HG02763 (cell line): ENCODE data around the gene OR10A3.

Experiments used
- ATAC-seq: cut with Tn5 transposase; IDR thresholded peaks from one replicate; pipeline ENCODE4 v1.9.1; 2021; ENCODE audit warnings: mild to moderate bottlenecking, moderate library complexity; ENCODE audit not compliant: unreplicated experiment

The OR10A3 gene

DNA sequence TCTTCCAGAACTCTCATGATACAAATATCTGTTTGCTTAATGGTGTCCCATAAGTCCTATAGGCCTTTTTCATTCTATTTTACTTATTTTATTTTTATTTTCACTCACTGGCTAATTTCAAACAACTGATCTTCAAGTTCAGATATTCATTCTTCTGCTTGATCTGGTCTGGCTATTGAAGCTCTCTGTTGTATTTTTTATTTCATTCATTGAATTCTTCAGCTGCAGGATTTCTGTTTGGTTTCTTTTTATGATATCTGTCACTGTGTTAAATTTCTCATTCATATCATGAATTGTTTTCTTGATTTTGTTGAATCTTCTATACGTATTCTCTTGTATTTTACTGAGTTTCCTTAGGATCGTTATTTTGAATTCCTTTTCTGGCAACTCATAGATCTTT lies 2.6 kb upstream of the OR10A3 start:
- ATAC-seq = no peak

DNA sequence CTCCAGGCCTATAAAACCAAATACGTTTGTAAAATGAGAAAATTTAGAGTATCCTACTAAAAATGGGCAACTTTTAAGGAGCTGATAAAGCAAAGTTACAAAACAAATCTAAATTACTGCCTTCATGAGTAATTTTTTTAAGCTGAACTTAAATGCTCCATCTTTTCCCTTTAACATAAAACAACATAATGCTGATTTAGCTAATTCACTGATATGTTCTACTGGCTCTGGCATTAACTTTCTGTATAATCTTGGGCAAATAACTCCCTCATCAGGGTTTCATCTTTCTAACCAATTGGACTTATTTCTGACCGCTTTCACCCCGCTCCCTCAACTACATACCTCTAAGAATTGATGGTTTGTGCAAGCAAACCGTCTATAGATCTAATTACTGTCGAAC lies 362 bp downstream of the OR10A3 start:
- no peak for ATAC-seq

DNA sequence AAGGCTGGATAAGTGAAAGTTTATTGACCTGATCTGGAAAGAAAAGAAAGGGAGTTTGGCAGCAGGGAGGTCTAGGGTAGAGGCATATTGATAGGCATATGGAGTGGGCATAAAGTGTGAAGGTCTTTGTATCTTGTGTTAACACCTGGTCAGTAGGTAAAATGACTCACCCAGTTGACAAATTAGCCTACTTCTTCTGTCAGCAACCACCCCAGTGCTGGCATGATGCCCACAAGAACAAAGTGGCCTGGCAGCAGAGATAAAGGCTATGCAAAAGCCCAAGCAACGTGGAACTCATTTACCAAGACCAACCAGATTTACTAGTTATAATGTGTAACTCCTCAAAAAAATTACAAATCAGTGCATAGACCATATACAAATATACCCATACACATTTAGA lies 4.9 kb downstream of the OR10A3 start:
- ATAC-seq = no peak

DNA sequence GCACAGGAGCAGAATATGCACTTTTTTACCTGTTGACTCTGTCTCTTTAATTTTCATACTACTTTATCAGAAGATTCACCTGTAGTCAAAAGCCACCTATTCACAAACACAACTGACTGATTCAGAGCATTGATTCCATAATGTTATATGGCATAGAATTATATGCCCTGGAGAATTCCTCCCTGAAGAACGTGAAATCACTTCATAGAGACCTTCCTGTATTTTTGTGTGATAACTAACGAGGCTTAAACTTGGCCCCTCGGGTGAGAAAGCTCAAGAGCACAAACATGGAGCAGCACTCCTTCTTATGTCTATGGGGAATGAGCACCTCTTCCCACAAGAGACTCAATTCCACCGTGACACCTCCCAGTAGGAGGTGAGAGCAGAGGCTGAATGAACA lies 10.3 kb downstream of the OR10A3 start, which contains the start of gene OR10A6:
OR10A6 (minus strand) TSS at position 101 of the 400 bp plus-strand sequence. CDS start 2,606 bp downstream, outside the sequence.
- ATAC-seq = no peak

DNA sequence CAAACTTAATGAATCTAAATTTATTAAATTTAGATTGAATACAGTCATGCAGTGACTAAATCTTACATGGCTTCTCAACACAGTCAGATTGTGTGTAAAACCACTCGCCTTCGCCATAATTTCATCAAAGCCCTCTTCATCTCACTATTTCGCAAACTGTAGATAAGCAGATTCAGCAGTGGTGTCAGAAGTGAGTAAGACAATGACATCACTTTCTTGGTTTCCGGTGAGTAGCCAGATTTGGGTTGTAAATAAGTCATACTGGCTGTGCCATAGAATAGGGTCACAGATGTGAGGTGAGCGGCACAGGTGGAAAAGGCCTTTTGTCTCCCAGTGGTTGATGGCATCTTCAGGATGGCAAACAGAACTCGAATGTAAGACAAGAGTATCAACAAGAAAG lies 13.9 kb downstream of the OR10A3 start:
- ATAC-seq = no peak

DNA sequence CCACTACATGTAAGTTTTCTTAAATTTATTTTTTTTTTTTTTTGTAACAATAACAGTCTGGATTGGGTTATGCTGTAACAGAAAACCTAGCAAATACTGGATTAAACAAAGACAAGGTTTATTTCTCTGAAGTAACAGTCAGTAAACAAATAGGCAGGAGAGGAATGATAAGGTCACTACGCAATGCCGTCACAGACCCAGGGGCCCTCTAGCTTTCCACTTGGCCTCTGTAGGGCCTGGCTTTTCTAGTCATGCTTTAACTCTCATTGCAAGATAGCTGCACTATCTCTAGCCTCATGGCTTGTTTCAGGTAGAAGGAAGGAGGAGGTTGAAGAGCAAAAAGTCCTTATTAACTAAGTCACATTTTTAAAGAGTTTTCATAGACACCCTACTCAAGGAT lies 17.0 kb downstream of the OR10A3 start:
- no peak for ATAC-seq

DNA sequence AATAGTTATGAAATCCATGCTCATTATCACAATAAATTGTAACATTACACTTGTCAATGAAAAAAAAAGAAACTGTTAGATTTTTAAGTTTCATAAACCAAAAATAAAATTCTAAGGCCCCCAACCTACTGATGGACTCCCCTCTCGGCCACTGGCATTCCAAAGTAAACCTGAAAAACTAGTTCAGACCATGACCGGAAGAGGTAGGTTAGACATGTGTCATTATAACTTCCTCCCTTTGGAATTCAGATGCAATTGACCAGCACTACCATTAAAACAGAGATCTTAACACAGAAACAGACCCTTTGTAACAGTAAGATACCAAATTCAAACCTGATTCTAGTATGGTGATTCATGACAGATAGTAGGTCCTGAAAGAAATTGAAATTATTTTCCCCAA lies 23.4 kb downstream of the OR10A3 start:
- ATAC-seq = no peak

DNA sequence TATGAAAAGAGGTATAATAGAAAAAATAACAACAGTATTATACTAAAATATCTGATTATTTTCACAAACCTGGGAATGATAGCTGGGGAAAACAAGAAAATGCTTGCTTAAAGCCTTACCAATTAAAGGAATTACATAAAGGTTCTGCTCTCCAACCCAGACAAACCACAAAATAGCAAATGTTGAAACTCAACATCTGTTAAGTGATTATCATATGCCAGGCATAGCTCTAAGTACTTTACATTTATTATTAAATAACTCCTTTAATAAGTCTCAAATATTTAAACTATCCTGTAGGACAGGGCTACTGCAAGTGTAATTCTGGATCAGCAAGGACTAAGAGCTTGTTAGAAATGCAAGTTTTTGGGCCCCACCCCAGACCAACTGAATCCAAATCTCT lies 30.5 kb downstream of the OR10A3 start:
- ATAC-seq = no peak

DNA sequence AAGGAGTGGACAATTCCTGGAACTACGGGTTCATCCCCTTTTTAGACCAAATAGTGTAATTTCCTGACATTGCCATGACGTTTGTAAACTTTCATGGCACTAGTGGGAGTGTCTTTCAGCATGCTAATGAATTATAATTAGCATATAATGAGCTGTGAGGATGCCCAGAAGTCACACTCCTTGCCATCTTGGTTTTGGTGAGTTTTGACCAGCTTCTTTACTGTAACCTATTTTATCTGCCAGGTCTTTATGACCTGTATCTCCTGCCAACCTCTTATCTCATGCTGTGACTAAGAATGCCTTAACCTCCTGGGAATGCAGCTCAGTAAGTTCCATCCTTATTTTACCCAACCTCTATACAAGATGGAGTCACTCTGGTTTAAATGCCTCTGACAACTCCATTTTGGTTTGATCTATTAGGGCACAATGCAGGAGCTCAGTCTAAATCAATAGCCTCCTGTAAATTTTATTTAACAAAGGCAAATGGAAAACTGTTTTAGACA lies 31.2 kb downstream of the OR10A3 start:
- ATAC-seq = no peak

DNA sequence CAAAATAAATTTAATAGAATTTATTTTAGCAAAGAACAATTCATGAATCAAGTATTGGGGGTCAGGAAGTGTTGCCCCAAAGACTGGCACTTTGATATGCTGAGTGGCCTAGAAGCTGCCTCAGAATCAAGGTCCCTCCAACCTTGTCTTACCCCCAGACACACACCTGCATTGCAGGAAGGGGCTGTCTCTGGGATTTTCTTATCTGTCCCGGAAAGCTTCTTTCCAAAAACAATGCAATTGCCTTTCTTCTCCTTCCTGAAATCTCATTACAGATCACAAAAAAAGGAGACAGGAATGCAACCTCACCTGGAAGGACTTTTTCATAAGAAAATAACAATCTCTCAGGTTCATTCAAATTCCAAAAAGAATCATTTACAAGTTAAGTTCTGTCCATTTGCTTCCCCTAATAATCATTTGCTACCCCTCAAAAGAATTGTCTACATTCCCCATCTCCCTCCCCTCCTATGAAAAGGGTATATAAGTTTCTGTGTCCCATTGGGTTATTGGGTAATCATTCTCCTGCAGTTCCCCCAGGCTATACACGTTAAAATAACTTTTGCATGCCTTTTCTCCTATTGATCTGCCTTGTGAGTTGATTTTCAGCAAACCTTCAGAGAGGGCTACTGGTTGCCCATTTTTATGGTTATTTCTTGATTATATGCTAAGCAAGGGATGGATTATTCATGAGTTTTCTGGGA lies 31.8 kb downstream of the OR10A3 start:
- ATAC-seq = no peak

DNA sequence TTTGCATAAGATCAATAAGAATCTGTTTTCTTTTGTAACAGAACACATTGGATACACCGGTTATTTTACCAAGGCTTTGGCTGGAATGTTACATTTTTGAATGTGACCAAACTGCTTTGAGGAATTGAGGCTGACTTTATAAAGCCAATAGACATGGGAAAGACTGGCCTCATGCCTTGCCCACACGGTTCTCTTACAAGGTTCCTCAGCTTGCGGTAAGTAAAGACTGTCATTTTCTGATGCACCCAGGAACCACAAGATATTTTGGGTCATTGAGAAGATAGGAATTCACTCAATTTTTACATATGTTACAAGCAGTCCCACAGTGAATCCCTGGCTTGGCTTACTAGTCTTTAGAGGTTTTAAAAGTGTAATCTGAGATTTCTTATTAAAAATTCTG lies 34.4 kb downstream of the OR10A3 start:
- ATAC-seq = no peak

DNA sequence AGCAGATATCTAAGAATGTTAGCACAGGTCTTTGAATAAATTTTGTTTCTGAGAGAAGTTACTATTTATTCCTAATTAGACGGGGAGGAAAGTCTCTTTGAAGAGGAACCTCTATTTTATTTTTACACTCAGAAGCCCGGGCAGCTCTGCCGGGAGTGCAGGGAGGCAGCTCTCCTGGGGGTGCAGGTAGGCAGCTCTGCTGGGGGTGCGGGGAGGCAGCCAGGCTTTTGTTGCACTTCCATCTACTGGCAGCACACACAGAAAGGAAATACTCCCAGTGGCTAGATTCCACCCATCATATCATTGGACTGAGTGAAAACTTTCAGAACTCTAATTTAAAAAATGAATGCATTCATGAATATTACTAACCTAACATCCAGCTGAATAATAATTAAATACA lies 35.0 kb downstream of the OR10A3 start:
- no peak for ATAC-seq

DNA sequence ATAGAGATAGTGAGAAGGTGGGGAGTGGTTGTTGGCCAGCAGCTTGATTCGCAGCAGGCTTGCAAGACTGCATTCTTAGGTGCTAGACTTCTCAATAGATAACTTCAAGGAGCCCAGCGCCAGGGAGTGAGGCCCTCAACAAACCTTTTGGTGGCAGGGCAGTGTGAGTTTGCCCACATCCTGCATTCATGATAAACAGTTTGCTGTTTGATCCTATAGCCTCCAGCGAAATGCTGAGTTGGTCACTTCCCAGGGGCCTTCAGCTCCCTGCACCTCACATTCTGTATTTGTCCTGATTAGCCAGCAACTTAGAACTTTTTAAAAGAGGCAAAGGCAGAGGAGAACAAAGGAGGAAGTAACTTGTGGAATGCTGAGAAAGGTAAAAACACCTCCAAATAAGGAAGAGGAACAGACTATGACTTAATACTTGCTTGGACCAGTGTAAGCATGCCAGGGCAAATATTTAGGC lies 35.5 kb downstream of the OR10A3 start:
- ATAC-seq = no peak

DNA sequence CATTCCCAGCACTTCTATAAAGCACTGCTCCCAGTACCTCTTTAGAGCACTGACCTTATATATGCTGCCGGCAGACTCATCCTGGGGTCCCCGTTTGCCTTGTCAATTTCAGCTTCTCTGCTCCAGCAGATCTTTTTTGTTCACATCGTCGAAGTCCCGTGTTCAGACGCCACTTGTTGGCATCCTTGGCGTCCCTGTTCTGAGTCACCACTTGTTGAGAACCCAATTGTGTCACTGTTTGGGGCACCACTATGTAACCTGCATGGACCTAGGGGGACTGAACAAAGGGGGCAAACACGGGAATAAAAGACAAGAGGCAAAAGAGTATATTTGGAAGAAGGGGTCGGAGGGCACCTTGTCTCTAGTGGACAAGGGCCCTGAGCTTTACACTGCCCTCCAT lies 36.0 kb downstream of the OR10A3 start:
- ATAC-seq = no peak

DNA sequence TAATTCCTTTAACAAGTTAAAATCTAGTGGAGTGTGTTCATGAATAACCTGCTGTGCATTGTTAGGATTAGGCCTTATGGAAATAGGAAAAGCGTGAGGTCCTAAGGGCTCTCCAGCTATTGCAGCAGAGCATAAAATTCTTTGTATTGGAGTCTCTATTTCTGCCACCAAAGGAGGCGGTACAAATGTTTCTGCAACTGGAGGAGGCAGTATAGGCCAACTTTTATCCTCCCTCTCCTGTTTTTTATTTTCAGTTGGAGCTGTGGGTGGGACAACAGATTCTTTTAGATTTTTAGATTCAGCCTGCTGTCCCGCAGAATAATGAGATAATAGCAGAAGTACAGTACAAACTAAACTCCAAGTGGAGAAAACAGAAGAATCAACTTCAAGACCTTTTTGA lies 36.6 kb downstream of the OR10A3 start:
- ATAC-seq = no peak

DNA sequence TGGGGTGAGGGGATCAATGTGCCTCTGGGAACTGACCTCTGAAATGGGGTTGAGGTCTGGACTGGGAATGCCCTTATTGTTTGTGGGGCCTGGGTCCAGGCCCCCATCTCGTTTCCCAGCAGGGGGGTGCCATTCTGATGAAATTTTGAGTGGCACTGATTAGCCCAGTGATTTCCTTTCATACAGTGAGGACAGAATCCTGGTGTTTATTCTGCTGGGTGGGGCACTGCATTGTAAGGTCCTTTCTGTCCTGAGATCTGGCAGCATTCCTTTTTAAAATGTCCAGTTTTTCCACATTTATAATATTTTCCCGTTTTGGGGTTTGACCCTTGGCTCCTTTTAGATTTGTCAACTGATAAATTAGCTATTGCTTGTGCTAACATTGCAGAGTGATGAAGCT lies 37.6 kb downstream of the OR10A3 start:
- no peak for ATAC-seq

DNA sequence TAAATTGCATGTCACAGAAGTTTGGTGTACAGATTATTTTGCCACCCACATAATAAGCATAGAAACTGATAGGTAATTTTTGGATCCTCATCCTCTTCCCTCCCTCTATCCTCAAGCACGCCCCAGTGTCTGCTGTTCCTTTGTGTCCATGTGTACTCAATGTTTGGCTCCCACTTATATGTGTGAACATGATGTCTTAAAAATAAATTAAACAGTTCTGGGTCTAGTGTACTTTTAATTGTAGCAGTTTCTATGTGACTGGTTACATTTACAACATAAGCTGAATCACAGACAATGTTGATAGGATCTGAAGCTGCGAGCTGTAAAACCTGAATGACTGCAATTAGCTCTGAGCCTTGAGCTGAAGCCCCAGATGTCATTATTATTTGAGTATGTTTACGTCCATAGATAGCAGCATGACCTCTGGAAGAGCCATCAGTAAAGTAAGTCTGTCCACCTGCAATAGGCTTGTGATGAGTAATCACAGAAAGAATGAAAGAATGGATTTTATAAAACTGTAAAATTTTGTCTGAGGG lies 40.1 kb downstream of the OR10A3 start:
- no peak for ATAC-seq

DNA sequence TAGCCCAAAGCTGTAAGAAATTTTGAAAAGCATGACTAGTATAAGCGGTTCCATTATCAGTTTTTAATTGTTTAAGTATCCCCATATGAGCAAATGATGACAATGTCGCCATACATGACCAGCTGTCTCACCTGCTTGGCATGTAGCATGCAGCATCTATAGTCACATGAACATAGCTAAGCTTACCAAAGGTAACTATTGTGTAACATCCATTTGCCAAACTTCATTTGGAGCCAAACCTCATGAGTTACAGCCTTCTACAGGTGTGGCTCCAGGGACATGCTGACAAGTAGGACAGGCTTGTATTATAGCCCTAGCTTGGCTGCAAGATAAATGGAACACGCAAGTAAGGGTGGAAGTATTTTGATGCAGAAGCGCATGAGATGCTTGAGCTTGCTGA lies 40.8 kb downstream of the OR10A3 start:
- no peak for ATAC-seq

DNA sequence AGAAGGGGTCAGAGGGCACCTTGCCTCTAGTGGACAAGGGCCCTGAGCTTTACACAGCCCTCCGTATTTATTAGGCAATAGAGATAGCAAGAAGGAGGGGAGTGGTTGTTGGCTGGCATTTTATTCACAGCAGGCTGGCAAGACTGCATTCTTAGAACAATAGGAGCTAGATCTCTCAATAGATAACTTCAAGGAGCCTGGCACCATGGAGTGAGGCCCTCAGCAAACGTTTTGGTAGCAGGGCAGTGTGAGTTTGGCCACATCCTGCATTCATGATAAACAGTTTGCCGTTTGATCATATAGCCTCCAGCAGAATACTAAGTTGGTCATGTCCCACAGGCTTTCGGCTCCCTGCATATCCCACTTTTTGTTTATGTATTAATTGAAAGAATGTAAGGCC lies 42.1 kb downstream of the OR10A3 start:
- ATAC-seq = no peak

DNA sequence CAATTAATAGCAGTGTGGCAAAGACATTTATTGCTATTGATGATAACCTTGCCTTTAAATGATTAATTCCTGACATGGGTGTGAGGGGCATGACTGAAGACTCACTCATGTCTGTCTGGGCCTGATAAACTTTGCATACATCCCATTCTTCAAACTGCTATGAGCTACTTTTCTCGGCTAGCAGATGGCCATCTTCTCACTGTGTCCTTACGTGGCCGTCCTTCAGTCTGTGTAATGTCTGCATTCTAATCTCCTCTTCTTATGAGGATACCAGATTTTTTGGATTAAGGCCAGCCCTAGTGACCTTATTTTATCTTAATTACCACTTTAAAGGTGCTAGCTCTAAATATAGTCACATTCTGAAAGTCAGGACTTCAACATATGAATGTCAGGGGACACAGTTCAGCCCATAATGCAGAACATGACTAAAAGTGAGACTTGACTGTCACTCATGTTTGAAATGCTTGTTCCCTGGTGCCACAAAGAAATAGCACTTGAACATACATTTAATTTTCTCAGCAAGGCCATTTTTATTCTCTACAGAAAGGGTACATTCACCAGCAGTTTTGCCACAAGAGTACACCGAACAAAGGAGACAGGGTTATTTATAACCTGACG lies 42.7 kb downstream of the OR10A3 start:
- ATAC-seq = no peak

DNA sequence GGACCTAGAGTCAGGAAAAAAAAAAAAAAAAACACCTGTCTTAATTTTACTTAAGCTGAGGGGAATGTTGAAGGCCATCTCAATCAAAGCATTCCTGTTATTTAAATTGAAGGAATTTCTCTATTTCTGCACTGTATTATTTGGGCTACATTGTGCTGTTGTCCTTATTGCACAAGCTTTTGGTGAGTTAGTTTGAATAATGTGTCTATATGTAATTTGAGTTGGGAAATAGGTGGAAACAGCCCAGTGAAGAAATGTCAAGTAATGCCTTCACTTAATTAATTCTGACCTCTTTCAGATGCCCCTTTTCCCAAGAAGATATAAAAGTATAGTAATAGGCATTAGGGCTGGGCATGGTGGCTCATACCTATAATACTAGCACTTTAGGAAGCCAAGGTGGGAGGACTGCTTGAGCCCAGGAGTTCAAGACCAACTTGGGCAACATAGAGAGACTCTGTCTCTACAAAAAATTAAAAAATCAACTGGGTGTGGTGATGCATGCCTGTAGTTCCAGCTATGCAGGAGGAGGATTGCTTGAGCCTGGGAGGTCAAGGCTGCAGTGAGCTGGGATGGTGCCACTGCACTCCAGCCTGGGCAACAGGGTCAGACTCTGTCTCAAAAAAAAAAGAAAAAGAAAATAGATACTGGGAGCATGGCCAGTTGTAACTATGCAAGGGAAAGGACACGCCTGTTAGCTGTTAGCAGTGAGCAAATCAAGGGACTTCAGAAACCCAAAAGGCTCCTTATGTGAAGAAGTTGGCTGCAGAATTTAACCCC lies 45.3 kb downstream of the OR10A3 start:
- no peak for ATAC-seq

DNA sequence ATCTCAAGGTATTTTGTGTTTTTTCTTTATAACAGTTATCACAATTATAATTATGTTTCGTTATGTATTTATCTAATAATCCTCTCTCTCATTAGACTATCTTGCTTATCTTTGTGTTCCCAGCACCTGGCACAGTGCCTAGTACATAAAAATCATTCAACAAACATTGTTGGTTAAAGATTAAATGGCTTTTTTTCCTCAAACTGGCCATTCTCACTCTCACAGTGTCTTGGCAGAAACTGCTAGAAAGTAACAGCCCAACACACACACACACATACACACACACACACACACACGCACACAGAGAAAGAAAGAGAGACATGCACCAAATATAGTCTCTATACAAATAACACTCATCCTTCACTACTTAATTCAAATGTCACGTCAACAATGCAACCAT lies 47.3 kb downstream of the OR10A3 start:
- ATAC-seq = no peak
